AG04449 (cell line): Measurements from ENCODE around the gene USP24.

Source experiments
- CTCF ChIA-PET: fragments of 350-600 bp; formaldehyde crosslinking; extraction: SDS; loops from one replicate; lab custom pipeline; 2021; ENCODE audit warnings: antibody characterized with exemption; lab: Yijun Ruan, JAX
- POLR2A ChIA-PET: fragments of 400-600, 350-600 bp; formaldehyde crosslinking; extraction: SDS; loops from one replicate; lab custom pipeline; 2020; ENCODE audit warnings: antibody characterized with exemption, inconsistent platforms; lab: Yijun Ruan, JAX
- DNase-seq: peaks from one replicate; pipeline ENCODE4 v3.0.0-alpha.2; 2010; ENCODE audit warnings: low read depth, low spot score
- H3K4me3 ChIP-seq: 2 replicates; pipeline ENCODE4 v1.5.1; 2011; ENCODE audit warnings: low read depth, mild to moderate bottlenecking, control low read depth, low read length
- CTCF ChIP-seq: IDR thresholded peaks from one replicate; pipeline ENCODE4 v1.5.1; 2011; ENCODE audit warnings: mild to moderate bottlenecking, moderate library complexity, low read length, control low read depth, inconsistent platforms; ENCODE audit not compliant: insufficient read depth; ENCODE audit errors: missing control alignments

USP24 gene

GRCh38 chr1:55078470-55078869 lies 136.7 kb downstream of the USP24 start:
- no peak for TF ChIP-seq CTCF
- CTCF ChIA-PET: no interaction called here
- POLR2A ChIA-PET: no interaction called here
- no peak overlapping the region for H3K4me3 ChIP-seq
- no peak for DNase-seq

- H3K4me3 ChIP-seq: no peak overlapping the region
- ChIA-PET POLR2A (no interaction called here), CTCF (interaction anchor here (0.6 to 1.7 kb wide), 2 partner anchors 126 to 202 kb away, joined by 3 to 5 read pairs; no protein-coding TSS in a partner anchor)
- no peak for DNase-seq
- TF ChIP-seq CTCF: no peak
Observed at GRCh38 chr1:55076356-55076755, 138.8 kb downstream of the USP24 start.

- H3K4me3 ChIP-seq: no peak overlapping the region
- ChIA-PET CTCF (interaction anchor here (1.1 to 1.3 kb wide), 2 partner anchors 14 to 18 kb away, joined by 3 read pairs; no protein-coding TSS in a partner anchor), POLR2A (no interaction called here)
- DNase-seq: no peak
- no peak for TF ChIP-seq CTCF
Observed at GRCh38 chr1:55074455-55074854, 140.7 kb downstream of the USP24 start.

- H3K4me3 ChIP-seq: no peak overlapping the region
- ChIA-PET POLR2A (no interaction called here), CTCF (interaction anchor here (1.3 kb wide), 2 partner anchors 19 to 129 kb away, joined by 3 read pairs; no protein-coding TSS in a partner anchor)
- DNase-seq: no peak
- no peak for TF ChIP-seq CTCF
Observed at GRCh38 chr1:55073187-55073916, 141.8 kb downstream of the USP24 start.

- ChIA-PET POLR2A (no interaction called here), CTCF (interaction anchor here (0.7 to 3.1 kb wide), 15 partner anchors 9 to 1513 kb away, joined by 3 to 29 read pairs (median 6); no protein-coding TSS in a partner anchor)
- no peak for DNase-seq
- peak; percentile 73 for TF ChIP-seq CTCF
- H3K4me3 ChIP-seq: no peak overlapping the region
Observed at GRCh38 chr1:55071477-55071876, 143.7 kb downstream of the USP24 start.
